HG03442 (cell line): ENCODE data around the gene NLRP1.

ENCODE experiments used
- ATAC-seq: cut with Tn5 transposase; IDR thresholded peaks from one replicate; pipeline ENCODE4 v1.9.1; 2021; ENCODE audit warnings: mild to moderate bottlenecking, moderate library complexity; ENCODE audit not compliant: unreplicated experiment

NLRP1 gene

GRCh38 chr17:5526821-5527598 is 57.3 kb downstream of the NLRP1 start:
- ATAC-seq = no peak

- ATAC-seq = no peak
Observed at GRCh38 chr17:5523249-5523648, 61.1 kb downstream of the NLRP1 start.

GRCh38 chr17:5522476-5522875 is 61.8 kb downstream of the NLRP1 start:
- ATAC-seq = no peak

GRCh38 chr17:5516060-5516792 is 68.1 kb downstream of the NLRP1 start:
- no peak for ATAC-seq

- no peak for ATAC-seq
Observed at GRCh38 chr17:5514976-5515375, 69.3 kb downstream of the NLRP1 start.

- no peak for ATAC-seq
Observed at GRCh38 chr17:5513628-5514027, 70.7 kb downstream of the NLRP1 start.

- ATAC-seq = no peak
Observed at GRCh38 chr17:5511401-5512225, 72.7 kb downstream of the NLRP1 start.

- ATAC-seq = no peak
Observed at GRCh38 chr17:5510771-5511170, 73.5 kb downstream of the NLRP1 start.

GRCh38 chr17:5509482-5509881 is 74.8 kb downstream of the NLRP1 start:
- ATAC-seq = no peak

GRCh38 chr17:5508810-5509209 is 75.5 kb downstream of the NLRP1 start:
- ATAC-seq = no peak

GRCh38 chr17:5506307-5506706 is 78.0 kb downstream of the NLRP1 start:
- ATAC-seq = no peak

GRCh38 chr17:5502552-5502951 is 81.8 kb downstream of the NLRP1 start:
- no peak for ATAC-seq

- ATAC-seq = no peak
Observed at GRCh38 chr17:5501685-5502084, 82.6 kb downstream of the NLRP1 start.

GRCh38 chr17:5500589-5501391 is 83.5 kb downstream of the NLRP1 start:
- peak; percentile 39 for ATAC-seq

GRCh38 chr17:5500247-5500588 is 84.1 kb downstream of the NLRP1 start:
- no peak for ATAC-seq

- no peak for ATAC-seq
Observed at GRCh38 chr17:5499476-5500231, 84.7 kb downstream of the NLRP1 start.

GRCh38 chr17:5492970-5493369 is 91.3 kb downstream of the NLRP1 start:
- ATAC-seq = no peak

GRCh38 chr17:5488752-5489151 is 95.6 kb downstream of the NLRP1 start:
- no peak for ATAC-seq

- peak; percentile 76 for ATAC-seq
Observed at GRCh38 chr17:5486206-5487124, 97.8 kb downstream of the NLRP1 start, which contains the start of gene MIS12. TSS of gene MIS12 (plus strand) at chr17:5486566. CDS start at chr17:5488863, 2,297 bp downstream.
